Left lobe of liver (tissue), 2 donors: Measurements from ENCODE around the gene DES. TPM values are rescaled to one million over a fixed set of nuclear protein-coding genes. Genes with fewer than 3 reads are reported as not detected.
A peak's percentile ranks its signal among the peaks of the same experiment; 100 is the strongest.
"Not testable (repeated sequence)": the region's sequence is repeated elsewhere in the genome, so short reads cannot be mapped to it uniquely, and the experiment has no call there.

ENCODE experiments used
- ATAC-seq: fragments of 200-7000 bp; cut with Tn5 transposase; one replicate; pipeline ENCODE4 v1.9.1; 2020; ENCODE audit warnings: mild to moderate bottlenecking, moderate library complexity
- DNase-seq: peaks from one replicate; pipeline ENCODE4 v3.0.0-alpha.2; 2020; ENCODE audit warnings: low spot score
- total RNA-seq: library from RNA; stranded (reverse); gene quantifications from one replicate; pipeline ENCODE4 v1.2.1, GENCODE V29; 2021
- donor health status: DM: no; HTN: no; CAD: no; lungs with moderate emphysema.
- donor health status: DM: no; HTN: yes; CAD: no.

DES gene
- total RNA-seq, 1 donor from 2014 or later, result 1.8 TPM

GRCh38 chr2:219399716-219400478 is 18.3 kb upstream of the DES start:
- no peak for ATAC-seq
- DNase-seq, result no peak

GRCh38 chr2:219400562-219400961 is 17.6 kb upstream of the DES start:
- no peak for ATAC-seq
- DNase-seq, result no peak

GRCh38 chr2:219401606-219402005 is 16.6 kb upstream of the DES start:
- DNase-seq, result no peak
- ATAC-seq, result no peak

GRCh38 chr2:219402665-219403515 is 15.3 kb upstream of the DES start:
- ATAC-seq, result peak; percentile 84
- no peak for DNase-seq

- no peak for ATAC-seq
- no peak for DNase-seq
These were observed 14.3 kb upstream of the DES start for GRCh38 chr2:219403861-219404260.

- ATAC-seq, result no peak
- DNase-seq, result no peak
These were observed 13.8 kb upstream of the DES start for GRCh38 chr2:219404291-219404910.

GRCh38 chr2:219404954-219405353 is 13.2 kb upstream of the DES start:
- ATAC-seq (no peak), DNase-seq (no peak)

GRCh38 chr2:219405451-219405850 is 12.7 kb upstream of the DES start:
- peak; percentile 21 for ATAC-seq

GRCh38 chr2:219405958-219406860 is 12.0 kb upstream of the DES start:
- DNase-seq, result no peak

More at GRCh38 chr2:219405451-219405850, 12.7 kb upstream of the DES start:
- no peak for DNase-seq

GRCh38 chr2:219406861-219407230 is 11.3 kb upstream of the DES start:
- ATAC-seq (no peak), DNase-seq (no peak)

More at GRCh38 chr2:219405958-219406860, 12.0 kb upstream of the DES start:
- no peak for ATAC-seq

- ATAC-seq, DNase-seq: not testable (repeated sequence)
These were observed 10.8 kb upstream of the DES start for GRCh38 chr2:219407343-219407742.

GRCh38 chr2:219408204-219408603 is 10.0 kb upstream of the DES start:
- DNase-seq (no peak), ATAC-seq (no peak)

GRCh38 chr2:219408631-219409030 is 9.5 kb upstream of the DES start:
- no peak for ATAC-seq
- no peak for DNase-seq

GRCh38 chr2:219409619-219410018 is 8.6 kb upstream of the DES start:
- ATAC-seq, result no peak

GRCh38 chr2:219410390-219410789 is 7.8 kb upstream of the DES start:
- no peak for ATAC-seq
- DNase-seq, result no peak

More at GRCh38 chr2:219409619-219410018, 8.6 kb upstream of the DES start:
- no peak for DNase-seq

- DNase-seq (no peak), ATAC-seq (no peak)
These were observed 3.3 kb upstream of the DES start for GRCh38 chr2:219414857-219415256.

- ATAC-seq (no peak), DNase-seq (no peak)
These were observed 2.5 kb upstream of the DES start for GRCh38 chr2:219415580-219416234.

GRCh38 chr2:219416235-219416602 is 2.0 kb upstream of the DES start:
- no peak for DNase-seq
- ATAC-seq, result no peak

GRCh38 chr2:219416938-219417337 is 1.2 kb upstream of the DES start:
- ATAC-seq (no peak), DNase-seq (no peak)

GRCh38 chr2:219417374-219417773 is 803 bp upstream of the DES start:
- ATAC-seq (no peak), DNase-seq (no peak)
